Neural progenitor cell (in vitro differentiated cells): Measurements from ENCODE around the gene TNFRSF19.

Source experiments
- CTCF ChIP-seq: fragments of 200-600 bp; sonication (generic); IDR thresholded peaks from 2 replicates; pipeline ENCODE4 v1.5.1; 2017; ENCODE audit warnings: antibody characterized with exemption, mild to moderate bottlenecking
- EZH2 ChIP-seq: fragments of 200-600 bp; sonication (generic); IDR thresholded peaks from 2 replicates; pipeline ENCODE4 v1.6.1; 2017; ENCODE audit warnings: antibody characterized with exemption, mild to moderate bottlenecking, moderate library complexity

DNA sequence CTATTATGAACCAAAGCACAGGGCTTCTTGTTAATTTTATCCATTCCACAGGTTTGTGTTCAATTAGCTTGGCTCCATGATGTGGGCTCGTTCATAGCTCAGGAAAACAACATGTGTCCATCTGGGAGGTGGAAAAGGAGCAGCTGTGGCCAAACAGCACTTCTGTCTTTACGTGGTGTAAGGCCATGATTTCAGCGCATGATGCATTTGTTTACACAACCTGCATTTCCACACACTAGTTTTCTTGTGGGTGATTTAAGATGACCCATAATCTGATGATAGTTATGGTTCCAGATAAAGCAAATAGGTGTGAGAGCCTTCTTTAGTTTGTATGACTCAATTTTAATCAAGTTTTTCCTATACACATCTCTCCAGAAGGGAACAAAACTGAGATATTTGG, 101.7 kb downstream of the TNFRSF19 start:
- no peak for TF ChIP-seq CTCF
- no peak for TF ChIP-seq EZH2
